PFSK-1 (cell line): ENCODE results near the gene HTR1E.

Source experiments
- FOXP2 ChIP-seq: optimal IDR thresholded peaks from 2 replicates; pipeline ENCODE3; 2011; ENCODE audit warnings: borderline replicate concordance, control low read depth, inconsistent platforms; ENCODE audit not compliant: insufficient read depth; ENCODE audit errors: extremely low read length, extremely low read depth
- POLR2AphosphoS5 ChIP-seq: IDR thresholded peaks from 2 replicates; pipeline ENCODE4 v1.6.1; 2012; ENCODE audit warnings: low read depth, mild to moderate bottlenecking, control low read depth, low read length, moderate library complexity
- REST ChIP-seq, 2 experiments: IDR thresholded peaks; 2 replicates each; pipeline versions ENCODE4 v1.6.1 to v1.8.0; 2011 to 2012; ENCODE audit warnings: low read depth in 2 of 2, low read length in 2 of 2, control low read depth in 1 of 2, inconsistent platforms in 1 of 2, mild to moderate bottlenecking in 1 of 2, moderate library complexity in 1 of 2; ENCODE audit not compliant: insufficient read depth in 1 of 2
- SIN3A ChIP-seq: IDR thresholded peaks from 2 replicates; pipeline ENCODE4 v1.6.1; 2012; ENCODE audit warnings: mild to moderate bottlenecking, low read length, moderate library complexity, borderline replicate concordance; ENCODE audit not compliant: insufficient read depth
- TAF1 ChIP-seq: IDR thresholded peaks from 2 replicates; pipeline ENCODE4 v1.6.1; 2012; ENCODE audit warnings: low read length, control low read depth, borderline replicate concordance; ENCODE audit not compliant: insufficient read depth

The HTR1E gene

DNA sequence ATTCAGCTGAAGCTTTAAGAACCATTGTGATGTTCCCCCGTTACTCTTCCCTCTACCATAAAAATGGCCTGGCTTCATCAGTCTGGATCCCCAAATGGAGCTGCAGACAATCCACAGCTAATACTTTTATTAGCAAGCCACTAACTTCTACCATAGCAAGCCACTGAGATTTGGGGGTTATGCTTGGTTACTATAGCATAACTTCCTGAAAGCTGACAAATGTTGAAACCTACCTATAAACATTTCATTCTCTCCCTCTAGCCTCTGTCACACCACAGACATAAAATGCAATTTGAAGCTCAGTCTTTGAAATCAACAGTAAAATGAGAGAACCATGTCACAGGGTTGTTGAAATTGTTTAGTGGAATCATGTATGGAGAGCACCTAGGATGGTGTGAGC is 3.0 kb upstream of the HTR1E start:
- TF ChIP-seq SIN3A (no peak), TAF1 (no peak), FOXP2 (no peak), REST (IDR thresholded peaks at IDR 0.05; ENCODE audit: insufficient read depth in 1 of 2, low read depth in 2 of 2, low read length in 2 of 2) (no peak), POLR2AphosphoS5 (no peak)

- TF ChIP-seq TAF1, result no peak
- no peak for TF ChIP-seq FOXP2
- no peak for TF ChIP-seq POLR2AphosphoS5
- TF ChIP-seq REST (IDR thresholded peaks at IDR 0.05; ENCODE audit: insufficient read depth in 1 of 2, low read depth in 2 of 2, low read length in 2 of 2), result no peak
- TF ChIP-seq SIN3A, result no peak
These were observed 502 bp upstream of the HTR1E start for GRCh38 chr6:86936834-86937218.

DNA sequence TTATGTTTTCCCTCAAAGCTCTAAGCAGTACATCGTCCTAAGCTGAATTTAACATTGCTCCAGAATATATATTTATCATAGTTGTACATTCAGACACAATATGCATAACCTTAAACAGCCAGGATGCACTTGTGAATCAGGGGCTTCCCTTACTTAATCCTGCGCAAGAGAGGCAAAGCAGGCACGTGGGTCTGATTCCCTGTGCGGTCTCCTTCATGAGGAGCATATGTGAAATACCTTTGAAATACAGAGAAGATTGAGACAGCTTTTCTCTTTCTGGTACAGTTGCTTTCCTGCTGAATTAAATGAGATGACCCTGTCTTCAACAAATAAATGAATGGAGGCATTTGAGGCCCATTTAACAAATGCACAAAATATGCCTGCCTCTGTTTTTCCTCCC is 1.5 kb downstream of the HTR1E start:
- TF ChIP-seq FOXP2 (no peak), POLR2AphosphoS5 (no peak), SIN3A (no peak), TAF1 (no peak), REST (IDR thresholded peaks at IDR 0.05; ENCODE audit: insufficient read depth in 1 of 2, low read depth in 2 of 2, low read length in 2 of 2) (no peak)

GRCh38 chr6:86941461-86941860 is 4.1 kb downstream of the HTR1E start:
- TF ChIP-seq SIN3A (no peak), POLR2AphosphoS5 (no peak), TAF1 (no peak), REST (IDR thresholded peaks at IDR 0.05; ENCODE audit: insufficient read depth in 1 of 2, low read depth in 2 of 2, low read length in 2 of 2) (no peak), FOXP2 (no peak)

DNA sequence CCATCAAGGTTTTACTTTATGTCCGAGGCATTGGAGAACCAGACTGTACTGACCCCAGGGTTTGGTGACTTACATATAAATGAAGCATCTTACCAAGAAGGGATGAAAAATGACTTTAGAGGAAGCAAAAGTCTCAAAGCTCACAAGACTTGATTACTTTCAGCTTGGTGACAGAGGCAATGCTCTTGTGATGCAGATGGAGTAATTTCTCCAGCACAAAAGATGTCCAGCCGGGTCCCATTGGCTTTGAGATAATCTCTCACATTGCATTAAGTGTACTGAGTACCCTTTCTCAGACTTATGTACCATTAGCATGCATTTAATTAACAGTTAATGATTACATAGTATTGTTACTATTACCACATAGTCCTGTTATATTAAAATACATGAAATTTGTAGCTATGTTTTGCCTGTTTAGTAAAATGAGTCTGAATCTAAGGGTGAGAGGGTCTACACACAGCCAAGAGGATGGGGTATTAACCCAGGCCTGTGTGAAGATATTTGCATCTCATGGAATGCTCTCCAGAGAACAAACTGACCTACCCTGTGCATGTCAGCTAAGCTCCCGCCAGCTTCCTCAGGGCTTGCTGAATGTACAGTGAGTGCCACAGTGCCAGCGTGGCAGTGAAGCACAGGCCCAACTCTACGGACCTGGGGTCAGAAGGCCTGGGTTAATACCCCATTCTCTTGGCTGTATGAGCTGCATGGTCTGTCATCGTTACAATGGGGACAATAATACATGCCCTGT is 5.6 kb downstream of the HTR1E start:
- no peak for TF ChIP-seq TAF1
- no peak for TF ChIP-seq FOXP2
- TF ChIP-seq POLR2AphosphoS5, result no peak
- no peak for TF ChIP-seq SIN3A
- no peak for TF ChIP-seq REST (IDR thresholded peaks at IDR 0.05; ENCODE audit: insufficient read depth in 1 of 2, low read depth in 2 of 2, low read length in 2 of 2)
